GM21737 (cell line): ENCODE measurements around the gene ETFB.

Experiments used
- ATAC-seq: cut with Tn5 transposase; IDR thresholded peaks from one replicate; pipeline ENCODE4 v1.9.1; 2021; ENCODE audit warnings: mild to moderate bottlenecking, moderate library complexity; ENCODE audit not compliant: unreplicated experiment

The ETFB gene

GRCh38 chr19:51296336-51297093, 69.7 kb downstream of the ETFB start:
- no peak for ATAC-seq

GRCh38 chr19:51295382-51296126, 70.6 kb downstream of the ETFB start:
- ATAC-seq, result no peak
